GM19043 (cell line): ENCODE results near the gene COG3.
"Not testable (repeated sequence)": the region's sequence is repeated elsewhere in the genome, so short reads cannot be mapped to it uniquely, and the experiment has no call there.

Source experiments
- ATAC-seq: cut with Tn5 transposase; IDR thresholded peaks from one replicate; pipeline ENCODE4 v1.9.1; 2021; ENCODE audit warnings: low read depth; ENCODE audit not compliant: unreplicated experiment

Gene COG3

GRCh38 chr13:45464687-45465453 is at the start of gene COG3:
COG3 (plus strand) TSS chr13:45464939; CDS start chr13:45465037, 98 bp downstream.
- ATAC-seq, result peak; percentile 94

GRCh38 chr13:45415112-45415511 is 49.6 kb upstream of the COG3 start:
- ATAC-seq, result no peak

- ATAC-seq, result no peak
These were observed 48.1 kb upstream of the COG3 start for GRCh38 chr13:45416516-45417128.

- ATAC-seq, result peak; percentile 89
These were observed 46.8 kb upstream of the COG3 start, which contains the start of gene SLC25A30 for GRCh38 chr13:45417790-45418534. SLC25A30 (minus strand) TSS chr13:45418373; CDS start chr13:45411425, 6,948 bp downstream.

- ATAC-seq, result not testable (repeated sequence)
These were observed 45.4 kb upstream of the COG3 start for GRCh38 chr13:45419389-45419788.

GRCh38 chr13:45419945-45420344 is 44.8 kb upstream of the COG3 start:
- ATAC-seq, result no peak

- no peak for ATAC-seq
These were observed 41.9 kb upstream of the COG3 start for GRCh38 chr13:45422731-45423292.

GRCh38 chr13:45426056-45426841 is 38.5 kb upstream of the COG3 start:
- not testable (repeated sequence) for ATAC-seq

- ATAC-seq, result no peak
These were observed 31.9 kb upstream of the COG3 start for GRCh38 chr13:45432737-45433380.

GRCh38 chr13:45433381-45433790 is 31.4 kb upstream of the COG3 start:
- ATAC-seq, result no peak

- ATAC-seq, result no peak
These were observed 30.0 kb upstream of the COG3 start for GRCh38 chr13:45434556-45435371.

GRCh38 chr13:45436332-45436731 is 28.4 kb upstream of the COG3 start:
- ATAC-seq, result no peak

- ATAC-seq, result no peak
These were observed 27.8 kb upstream of the COG3 start for GRCh38 chr13:45436953-45437352.

GRCh38 chr13:45437947-45438346 is 26.8 kb upstream of the COG3 start:
- ATAC-seq, result no peak

GRCh38 chr13:45439008-45439407 is 25.7 kb upstream of the COG3 start:
- no peak for ATAC-seq

GRCh38 chr13:45439781-45440462 is 24.8 kb upstream of the COG3 start:
- no peak for ATAC-seq

- no peak for ATAC-seq
These were observed 23.1 kb upstream of the COG3 start for GRCh38 chr13:45441633-45442032.

GRCh38 chr13:45445053-45445452 is 19.7 kb upstream of the COG3 start:
- no peak for ATAC-seq
